ENCODE measurements around the gene PCDHB1. TPM values are rescaled to one million over a fixed set of nuclear protein-coding genes. Genes with fewer than 3 reads are reported as not detected.

PCDHB1 gene
- total RNA-seq, 2 experiments from 2014 or later, result not detected

DNA sequence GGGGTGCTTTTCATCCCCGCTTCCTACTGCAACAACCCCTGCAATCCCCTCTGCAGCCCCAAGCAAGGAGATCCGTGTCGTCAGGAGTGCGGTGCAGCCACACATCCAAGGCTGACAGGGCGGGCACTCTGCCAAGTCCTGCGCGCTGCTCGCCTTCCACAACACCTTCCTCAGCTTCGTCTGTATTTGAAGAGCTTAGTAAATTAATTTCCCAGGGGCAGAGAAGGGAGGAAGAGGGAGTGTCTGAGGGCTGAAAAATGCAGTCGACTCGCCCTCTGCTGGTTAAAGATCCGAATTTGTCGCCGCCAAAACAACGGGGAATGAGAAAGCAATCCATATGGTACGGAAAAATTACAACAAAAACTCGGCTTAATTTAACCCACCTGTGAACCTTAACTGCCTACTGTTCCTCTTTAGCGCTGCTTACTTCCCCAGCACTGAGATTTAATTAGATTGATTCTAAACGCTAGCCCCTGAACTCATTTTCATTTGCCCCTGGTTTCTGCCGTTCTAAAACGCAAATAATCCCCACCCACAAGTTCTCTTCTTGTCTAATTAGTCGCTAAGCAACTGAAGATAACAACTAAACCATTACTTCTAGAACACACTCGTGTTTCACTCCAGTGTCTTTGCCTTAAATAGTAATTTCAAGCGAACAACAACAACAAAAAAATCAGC, 10.9 kb upstream of the PCDHB1 start:
- Mint-ChIP-seq H3K4me3 (no peak overlapping the region), H3K36me3 (ENCODE audit: low read depth) (no peaks in the 10 kb centered on the region), H3K9me3 (no peaks in the 10 kb centered on the region), H3K27me3 (peaks cover 29% of the 10 kb centered on the region), H3K27ac (no peak overlapping the region), H3K4me1 (ENCODE audit: low read depth) (no peaks in the 10 kb centered on the region)
- intact Hi-C loops (cut with DNase I, micrococcal nuclease), result no loop called here
- no peaks in the 10 kb centered on the region for H3K36me3 ChIP-seq (ENCODE audit: insufficient read depth, low read length)
- no peak overlapping the region for H3K4me3 ChIP-seq (ENCODE audit: low read length)
- H3K4me1 ChIP-seq (ENCODE audit: insufficient read depth, low read length), result peaks cover 7% of the 10 kb centered on the region
- TF ChIP-seq, protein P1, sequence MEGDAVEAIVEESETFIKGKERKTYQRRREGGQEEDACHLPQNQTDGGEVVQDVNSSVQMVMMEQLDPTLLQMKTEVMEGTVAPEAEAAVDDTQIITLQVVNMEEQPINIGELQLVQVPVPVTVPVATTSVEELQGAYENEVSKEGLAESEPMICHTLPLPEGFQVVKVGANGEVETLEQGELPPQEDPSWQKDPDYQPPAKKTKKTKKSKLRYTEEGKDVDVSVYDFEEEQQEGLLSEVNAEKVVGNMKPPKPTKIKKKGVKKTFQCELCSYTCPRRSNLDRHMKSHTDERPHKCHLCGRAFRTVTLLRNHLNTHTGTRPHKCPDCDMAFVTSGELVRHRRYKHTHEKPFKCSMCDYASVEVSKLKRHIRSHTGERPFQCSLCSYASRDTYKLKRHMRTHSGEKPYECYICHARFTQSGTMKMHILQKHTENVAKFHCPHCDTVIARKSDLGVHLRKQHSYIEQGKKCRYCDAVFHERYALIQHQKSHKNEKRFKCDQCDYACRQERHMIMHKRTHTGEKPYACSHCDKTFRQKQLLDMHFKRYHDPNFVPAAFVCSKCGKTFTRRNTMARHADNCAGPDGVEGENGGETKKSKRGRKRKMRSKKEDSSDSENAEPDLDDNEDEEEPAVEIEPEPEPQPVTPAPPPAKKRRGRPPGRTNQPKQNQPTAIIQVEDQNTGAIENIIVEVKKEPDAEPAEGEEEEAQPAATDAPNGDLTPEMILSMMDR (IDR thresholded peaks at IDR 0.05), result no peak
- ATAC-seq (ENCODE audit: poor library complexity), result no peak
- CTCF ChIA-PET, result no interaction called here
- no peak overlapping the region for H3K27ac ChIP-seq (ENCODE audit: low read depth in 1 of 2, low read length in 2 of 2)
- H3K27me3 ChIP-seq (ENCODE audit: control insufficient read depth in 1 of 2, insufficient read depth in 2 of 2, low read length in 2 of 2), result peaks cover 0 to 11% of the 10 kb centered on the region in 2 experiments
- POLR2A ChIA-PET, result no interaction called here
- peaks cover 12 to 18% of the 10 kb centered on the region in 2 experiments for H3K9me3 ChIP-seq (ENCODE audit: control insufficient read depth in 1 of 2, insufficient read depth in 1 of 2, low read length in 2 of 2)
- no peak for DNase-seq

GRCh38 chr5:141040771-141041426, 10.3 kb upstream of the PCDHB1 start:
- Mint-ChIP-seq H3K27me3 (peaks cover 36% of the 10 kb centered on the region), H3K9me3 (no peaks in the 10 kb centered on the region), H3K4me3 (no peak overlapping the region), H3K27ac (no peak overlapping the region), H3K36me3 (ENCODE audit: low read depth) (no peaks in the 10 kb centered on the region), H3K4me1 (ENCODE audit: low read depth) (no peaks in the 10 kb centered on the region)
- DNase-seq (peak; percentile 9 to 76 (median 46)), ATAC-seq (ENCODE audit: poor library complexity) (peak; percentile 76)
- CTCF ChIA-PET, result no interaction called here
- intact Hi-C loops (cut with DNase I, micrococcal nuclease), result no loop called here
- Histone ChIP-seq H3K27me3 (ENCODE audit: control insufficient read depth in 1 of 2, insufficient read depth in 2 of 2, low read length in 2 of 2) (peaks cover 0 to 11% of the 10 kb centered on the region in 2 experiments), H3K9me3 (ENCODE audit: control insufficient read depth in 1 of 2, insufficient read depth in 1 of 2, low read length in 2 of 2) (peaks cover 12 to 18% of the 10 kb centered on the region in 2 experiments), H3K4me3 (ENCODE audit: low read length) (no peak overlapping the region), H3K4me1 (ENCODE audit: insufficient read depth, low read length) (peaks cover 7% of the 10 kb centered on the region), H3K27ac (ENCODE audit: low read depth in 1 of 2, low read length in 2 of 2) (no peak overlapping the region), H3K36me3 (ENCODE audit: insufficient read depth, low read length) (no peaks in the 10 kb centered on the region)
- POLR2A ChIA-PET, result no interaction called here
- TF ChIP-seq, protein P1 (IDR thresholded peaks at IDR 0.05), result peak; percentile 38

DNA sequence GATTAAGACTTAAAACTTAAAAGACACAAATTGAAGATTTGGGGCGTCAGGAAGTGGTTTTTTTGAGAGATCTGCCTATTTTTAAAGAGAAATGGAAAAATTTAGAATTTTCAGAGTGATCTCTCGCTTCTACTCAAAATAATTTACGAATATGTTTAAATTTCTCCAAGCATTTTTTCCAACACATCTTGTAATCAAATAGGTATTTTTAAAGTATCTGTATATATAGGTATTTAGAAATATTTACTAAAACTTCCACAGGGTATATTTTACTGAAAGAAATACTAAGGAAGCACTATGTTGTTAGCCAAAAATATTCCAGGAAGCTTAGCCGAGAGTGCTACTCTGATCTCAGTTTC, 9.8 kb upstream of the PCDHB1 start:
- H3K9me3 Mint-ChIP-seq, result no peaks in the 10 kb centered on the region
- no peak for ATAC-seq (ENCODE audit: poor library complexity)
- no peaks in the 10 kb centered on the region for H3K4me1 Mint-ChIP-seq (ENCODE audit: low read depth)
- intact Hi-C loops (cut with DNase I, micrococcal nuclease), result no loop called here
- no peak overlapping the region for H3K4me3 Mint-ChIP-seq
- peaks cover 41% of the 10 kb centered on the region for H3K27me3 Mint-ChIP-seq
- no peak overlapping the region for H3K4me3 ChIP-seq (ENCODE audit: low read length)
- no peak for DNase-seq
- H3K27ac Mint-ChIP-seq, result no peak overlapping the region
- H3K36me3 Mint-ChIP-seq (ENCODE audit: low read depth), result no peaks in the 10 kb centered on the region
- peaks cover 12 to 18% of the 10 kb centered on the region in 2 experiments for H3K9me3 ChIP-seq (ENCODE audit: control insufficient read depth in 1 of 2, insufficient read depth in 1 of 2, low read length in 2 of 2)
- H3K27ac ChIP-seq (ENCODE audit: low read depth in 1 of 2, low read length in 2 of 2), result no peak overlapping the region
- ChIA-PET CTCF (no interaction called here), POLR2A (no interaction called here)
- no peaks in the 10 kb centered on the region for H3K36me3 ChIP-seq (ENCODE audit: insufficient read depth, low read length)
- TF ChIP-seq, protein P1 (IDR thresholded peaks at IDR 0.05), result no peak
- H3K27me3 ChIP-seq (ENCODE audit: control insufficient read depth in 1 of 2, insufficient read depth in 2 of 2, low read length in 2 of 2), result peaks cover 2 to 11% of the 10 kb centered on the region in 2 experiments
- peaks cover 7% of the 10 kb centered on the region for H3K4me1 ChIP-seq (ENCODE audit: insufficient read depth, low read length)
